Adipocyte (in vitro differentiated cells): Measurements from ENCODE around the gene LHX6.

Experiments
- DNase-seq: peaks from one replicate; pipeline ENCODE4 v3.0.0-alpha.2; 2015; ENCODE audit warnings: low read depth
- H3K27me3 ChIP-seq: replicated peaks from 2 replicates; pipeline ENCODE4 v1.7.0; 2013; ENCODE audit warnings: mild to moderate bottlenecking, low read length, moderate library complexity; ENCODE audit not compliant: control insufficient read depth, insufficient read depth
- H3K36me3 ChIP-seq: 2 replicates; pipeline ENCODE4 v1.7.0; 2013; ENCODE audit warnings: low read length, mild to moderate bottlenecking, moderate library complexity; ENCODE audit not compliant: control insufficient read depth, insufficient read depth, severe bottlenecking
- H3K4me1 ChIP-seq: 2 replicates; pipeline ENCODE4 v1.7.0; 2013; ENCODE audit warnings: mild to moderate bottlenecking, low read length, moderate library complexity; ENCODE audit not compliant: control insufficient read depth, insufficient read depth
- H3K4me3 ChIP-seq: 2 replicates; pipeline ENCODE4 v1.7.0; 2013; ENCODE audit warnings: mild to moderate bottlenecking, low read length, moderate library complexity
- H3K9ac ChIP-seq: 2 replicates; pipeline ENCODE4 v1.7.0; 2013; ENCODE audit warnings: mild to moderate bottlenecking, low read length, moderate library complexity
- H3K9me3 ChIP-seq: 2 replicates; pipeline ENCODE4 v1.7.0; 2013; ENCODE audit warnings: mild to moderate bottlenecking, low read length, moderate library complexity; ENCODE audit not compliant: control insufficient read depth

The LHX6 gene

GRCh38 chr9:122213102-122213588 is 15.6 kb downstream of the LHX6 start:
- Histone ChIP-seq H3K4me3 (no peak overlapping the region), H3K36me3 (no peaks in the 10 kb centered on the region), H3K27me3 (peaks cover 68% of the 10 kb centered on the region)

GRCh38 chr9:122212473-122213004 is 16.2 kb downstream of the LHX6 start:
- peaks cover 62% of the 10 kb centered on the region for H3K27me3 ChIP-seq
- no peak overlapping the region for H3K4me3 ChIP-seq
- peaks cover 4% of the 10 kb centered on the region for H3K4me1 ChIP-seq
- DNase-seq = no peak
- H3K9ac ChIP-seq = no peak overlapping the region
- no peaks in the 10 kb centered on the region for H3K9me3 ChIP-seq
- no peaks in the 10 kb centered on the region for H3K36me3 ChIP-seq

More at GRCh38 chr9:122213102-122213588, 15.6 kb downstream of the LHX6 start:
- Histone ChIP-seq H3K4me1 (peaks cover 4% of the 10 kb centered on the region), H3K9me3 (no peaks in the 10 kb centered on the region), H3K9ac (no peak overlapping the region)
- DNase-seq = no peak

- no peak for DNase-seq
- H3K9ac ChIP-seq = no peak overlapping the region
- peaks cover 17% of the 10 kb centered on the region for H3K4me1 ChIP-seq
- peaks cover 33% of the 10 kb centered on the region for H3K27me3 ChIP-seq
- H3K9me3 ChIP-seq = no peaks in the 10 kb centered on the region
- no peak overlapping the region for H3K4me3 ChIP-seq
- no peaks in the 10 kb centered on the region for H3K36me3 ChIP-seq
These were observed 19.3 kb downstream of the LHX6 start for GRCh38 chr9:122209451-122209850.

GRCh38 chr9:122207096-122207495 is 21.7 kb downstream of the LHX6 start:
- Histone ChIP-seq H3K4me3 (no peak overlapping the region), H3K36me3 (no peaks in the 10 kb centered on the region), H3K4me1 (peaks cover 16% of the 10 kb centered on the region), H3K9ac (no peak overlapping the region), H3K27me3 (peaks cover 14% of the 10 kb centered on the region), H3K9me3 (no peaks in the 10 kb centered on the region)
- DNase-seq = no peak

GRCh38 chr9:122206118-122207046 is 22.4 kb downstream of the LHX6 start:
- H3K4me1 ChIP-seq = peaks cover 23% of the 10 kb centered on the region
- H3K36me3 ChIP-seq = no peaks in the 10 kb centered on the region
- no peak overlapping the region for H3K4me3 ChIP-seq
- H3K9me3 ChIP-seq = no peaks in the 10 kb centered on the region
- H3K9ac ChIP-seq = no peak overlapping the region
- peak; percentile 90 for DNase-seq
- peaks cover 7% of the 10 kb centered on the region for H3K27me3 ChIP-seq

GRCh38 chr9:122205176-122205575 is 23.6 kb downstream of the LHX6 start:
- H3K4me3 ChIP-seq = no peak overlapping the region
- H3K9ac ChIP-seq = no peak overlapping the region
- H3K36me3 ChIP-seq = no peaks in the 10 kb centered on the region
- no peak for DNase-seq
- H3K9me3 ChIP-seq = no peaks in the 10 kb centered on the region
- peaks cover 28% of the 10 kb centered on the region for H3K4me1 ChIP-seq
- no peaks in the 10 kb centered on the region for H3K27me3 ChIP-seq

- Histone ChIP-seq H3K9ac (no peak overlapping the region), H3K9me3 (no peaks in the 10 kb centered on the region), H3K27me3 (no peaks in the 10 kb centered on the region), H3K4me3 (no peak overlapping the region), H3K36me3 (no peaks in the 10 kb centered on the region), H3K4me1 (peaks cover 28% of the 10 kb centered on the region)
- no peak for DNase-seq
These were observed 24.3 kb downstream of the LHX6 start for GRCh38 chr9:122204491-122204890.

- no peaks in the 10 kb centered on the region for H3K27me3 ChIP-seq
These were observed 24.7 kb downstream of the LHX6 start for GRCh38 chr9:122204055-122204454.

GRCh38 chr9:122202111-122202510 is 26.6 kb downstream of the LHX6 start:
- Histone ChIP-seq H3K27me3 (peaks cover 13% of the 10 kb centered on the region), H3K36me3 (no peaks in the 10 kb centered on the region), H3K4me3 (no peak overlapping the region), H3K4me1 (peaks cover 28% of the 10 kb centered on the region), H3K9ac (no peak overlapping the region), H3K9me3 (no peaks in the 10 kb centered on the region)
- DNase-seq = no peak

More at GRCh38 chr9:122204055-122204454, 24.7 kb downstream of the LHX6 start:
- Histone ChIP-seq H3K36me3 (no peaks in the 10 kb centered on the region), H3K4me1 (peaks cover 28% of the 10 kb centered on the region), H3K4me3 (no peak overlapping the region), H3K9ac (no peak overlapping the region), H3K9me3 (no peaks in the 10 kb centered on the region)
- DNase-seq = no peak

GRCh38 chr9:122201641-122202040 is 27.1 kb downstream of the LHX6 start:
- Histone ChIP-seq H3K36me3 (no peaks in the 10 kb centered on the region), H3K4me3 (no peak overlapping the region), H3K9ac (no peak overlapping the region), H3K27me3 (peaks cover 17% of the 10 kb centered on the region), H3K4me1 (peaks cover 24% of the 10 kb centered on the region), H3K9me3 (no peaks in the 10 kb centered on the region)
- DNase-seq = peak; percentile 45

GRCh38 chr9:122200960-122201595 is 27.7 kb downstream of the LHX6 start:
- peak; percentile 62 for DNase-seq
- no peak overlapping the region for H3K4me3 ChIP-seq
- no peaks in the 10 kb centered on the region for H3K9me3 ChIP-seq
- no peak overlapping the region for H3K9ac ChIP-seq
- H3K4me1 ChIP-seq = peaks cover 18% of the 10 kb centered on the region
- H3K27me3 ChIP-seq = peaks cover 17% of the 10 kb centered on the region
- no peaks in the 10 kb centered on the region for H3K36me3 ChIP-seq
